ENCODE results near the gene CD164. TPM values are rescaled to one million over a fixed set of nuclear protein-coding genes. Genes with fewer than 3 reads are reported as not detected.

CD164 gene
- total RNA-seq, 2 donors from 2014 or later = 99.8 to 129 TPM

- Histone ChIP-seq H3K27ac (no peak overlapping the region), H3K27me3 (no peaks in the 10 kb centered on the region), H3K4me1 (peaks cover 0 to 20% of the 10 kb centered on the region in 2 donors), H3K36me3 (no peaks in the 10 kb centered on the region), H3K4me3 (no peak overlapping the region), H3K9me3 (no peaks in the 10 kb centered on the region)
- TF ChIP-seq CTCF (IDR thresholded peaks at IDR 0.05) = no peak
- no peak for DNase-seq (ENCODE audit: low spot score)
Observed at GRCh38 chr6:109316909-109317308, 65.4 kb downstream of the CD164 start.

Other genes starting within 250 kb of the CD164 start
- 1 to 10 TPM; 6.9 to 9.1 TPM for gene PPIL6, start 58.2 kb upstream of the CD164 start, total RNA-seq
- 1 to 10 TPM; 5.5 TPM for gene SMPD2, start 58.3 kb upstream of the CD164 start, total RNA-seq
- 10 to 100 TPM in 1 of 2 donors, 1 to 10 TPM in 1; 4.5 to 11.6 TPM for gene MICAL1, start 73.3 kb upstream of the CD164 start, total RNA-seq
- 1 to 10 TPM; 3.7 to 4.5 TPM for gene ZBTB24, start 100.8 kb upstream of the CD164 start, total RNA-seq

All from right atrium auricular region (tissue), 2 donors.